ENCODE measurements around the gene SIVA1. TPM values are rescaled to one million over a fixed set of nuclear protein-coding genes. Genes with fewer than 3 reads are reported as not detected.
A peak's percentile ranks its signal among the peaks of the same experiment; 100 is the strongest.
"Not testable (repeated sequence)": the region's sequence is repeated elsewhere in the genome, so short reads cannot be mapped to it uniquely, and the experiment has no call there.

Gene SIVA1
- total RNA-seq, 2 donors from 2014 or later = 137 to 238 TPM

DNA sequence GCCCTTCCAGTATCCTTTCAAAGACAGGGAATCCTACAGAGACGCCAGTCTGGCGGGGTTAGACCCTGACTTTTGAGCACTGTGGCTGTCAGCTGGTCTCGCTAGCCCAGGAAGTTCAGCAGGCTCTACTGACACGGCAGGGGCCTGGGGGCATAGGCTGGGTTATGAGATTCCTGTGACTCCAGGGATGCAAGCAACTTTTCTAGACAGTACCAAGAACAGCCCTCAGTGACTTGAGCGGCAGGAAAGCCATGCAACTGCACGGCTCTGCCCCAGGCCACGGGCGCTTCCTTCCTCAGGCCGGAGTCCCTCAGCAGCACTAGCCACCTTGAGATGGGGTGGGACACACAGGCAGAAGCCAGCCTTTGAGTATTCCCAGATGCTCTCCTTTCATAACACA is 5.1 kb upstream of the SIVA1 start:
- TF ChIP-seq, protein P1, sequence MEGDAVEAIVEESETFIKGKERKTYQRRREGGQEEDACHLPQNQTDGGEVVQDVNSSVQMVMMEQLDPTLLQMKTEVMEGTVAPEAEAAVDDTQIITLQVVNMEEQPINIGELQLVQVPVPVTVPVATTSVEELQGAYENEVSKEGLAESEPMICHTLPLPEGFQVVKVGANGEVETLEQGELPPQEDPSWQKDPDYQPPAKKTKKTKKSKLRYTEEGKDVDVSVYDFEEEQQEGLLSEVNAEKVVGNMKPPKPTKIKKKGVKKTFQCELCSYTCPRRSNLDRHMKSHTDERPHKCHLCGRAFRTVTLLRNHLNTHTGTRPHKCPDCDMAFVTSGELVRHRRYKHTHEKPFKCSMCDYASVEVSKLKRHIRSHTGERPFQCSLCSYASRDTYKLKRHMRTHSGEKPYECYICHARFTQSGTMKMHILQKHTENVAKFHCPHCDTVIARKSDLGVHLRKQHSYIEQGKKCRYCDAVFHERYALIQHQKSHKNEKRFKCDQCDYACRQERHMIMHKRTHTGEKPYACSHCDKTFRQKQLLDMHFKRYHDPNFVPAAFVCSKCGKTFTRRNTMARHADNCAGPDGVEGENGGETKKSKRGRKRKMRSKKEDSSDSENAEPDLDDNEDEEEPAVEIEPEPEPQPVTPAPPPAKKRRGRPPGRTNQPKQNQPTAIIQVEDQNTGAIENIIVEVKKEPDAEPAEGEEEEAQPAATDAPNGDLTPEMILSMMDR (IDR thresholded peaks at IDR 0.05) = no peak
- Histone ChIP-seq H3K27me3 (no peaks in the 10 kb centered on the region), H3K27ac (peak overlapping the region; percentile 46 to 48), H3K4me3 (no peak overlapping the region), H3K9me3 (no peaks in the 10 kb centered on the region), H3K4me1 (peaks cover 0 to 6% of the 10 kb centered on the region in 2 donors), H3K36me3 (peaks cover 22% of the 10 kb centered on the region)
- DNase-seq (ENCODE audit: low spot score) = no peak

DNA sequence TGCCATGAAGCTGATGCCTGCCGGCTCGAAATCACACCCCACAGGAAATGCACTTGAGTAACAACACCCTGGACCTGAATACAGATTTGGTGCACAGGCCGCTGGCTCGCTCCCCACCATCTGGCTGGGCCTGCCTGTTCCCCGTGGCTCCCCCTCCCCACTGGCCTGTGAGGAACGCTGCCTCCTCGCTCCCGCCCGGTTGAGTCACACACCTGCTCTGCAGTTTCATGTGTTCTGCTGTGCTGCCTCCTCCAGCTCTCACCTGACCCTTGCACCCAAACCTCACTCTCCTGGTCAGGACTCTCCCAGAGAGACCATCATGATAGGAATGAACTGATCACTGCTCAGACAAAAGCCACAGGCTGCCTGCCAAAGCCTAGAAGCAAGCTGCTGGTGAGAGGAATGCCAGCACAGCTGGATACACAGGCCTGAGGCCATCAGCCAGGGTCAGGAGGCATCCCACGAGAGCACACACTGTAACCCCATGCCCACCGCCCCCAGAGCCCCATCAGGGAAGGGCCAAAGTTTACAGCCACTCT is 3.8 kb upstream of the SIVA1 start:
- no peak for DNase-seq (ENCODE audit: low spot score)
- Histone ChIP-seq H3K4me1 (peaks cover 0 to 14% of the 10 kb centered on the region in 2 donors), H3K27ac (peak overlapping the region in 1 of 2 donors; percentile 5)

DNA sequence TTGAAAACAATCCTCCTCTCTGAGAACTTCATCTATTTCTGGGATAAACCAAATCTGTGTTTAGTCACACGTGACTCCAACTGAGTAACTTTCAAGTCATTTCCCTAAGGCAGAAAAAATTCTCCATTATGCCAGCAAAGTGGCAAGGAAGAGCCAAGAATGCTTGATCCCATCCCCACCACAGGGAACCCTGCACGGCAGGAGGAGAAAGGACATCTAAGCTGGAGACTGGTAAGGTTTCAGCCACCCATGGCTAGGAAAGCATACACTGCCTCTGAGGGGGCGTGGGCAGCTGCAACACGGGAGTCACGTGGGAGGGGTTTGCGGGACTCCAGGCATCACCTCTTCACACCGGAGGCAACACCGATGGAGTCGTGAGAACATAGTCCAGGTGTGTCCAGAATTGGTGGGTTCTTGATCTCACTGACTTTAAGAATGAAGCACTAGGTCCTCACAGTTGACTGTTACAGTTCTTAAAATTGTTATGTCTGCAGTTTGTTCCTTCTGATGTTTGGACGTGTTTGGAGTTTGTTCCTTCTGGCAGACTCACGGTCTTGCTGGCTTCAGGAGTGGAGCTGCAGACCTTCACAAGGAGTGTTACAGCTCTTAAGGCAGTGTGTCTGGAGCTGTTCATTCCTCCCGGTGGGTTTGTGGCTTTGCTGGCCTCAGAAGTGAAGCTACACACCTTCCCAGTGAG is 2.7 kb upstream of the SIVA1 start:
- Histone ChIP-seq H3K27ac (no peak overlapping the region), H3K4me3 (no peak overlapping the region), H3K4me1 (peaks cover 0 to 25% of the 10 kb centered on the region in 2 donors), H3K9me3 (no peaks in the 10 kb centered on the region), H3K27me3 (no peaks in the 10 kb centered on the region), H3K36me3 (peaks cover 3% of the 10 kb centered on the region)
- no peak for DNase-seq (ENCODE audit: low spot score)
- TF ChIP-seq, protein P1 (IDR thresholded peaks at IDR 0.05) = no peak

More for the DNA sequence above, 3.8 kb upstream of the SIVA1 start:
- Histone ChIP-seq H3K36me3 (peaks cover 10% of the 10 kb centered on the region), H3K27me3 (no peaks in the 10 kb centered on the region), H3K9me3 (no peaks in the 10 kb centered on the region), H3K4me3 (no peak overlapping the region)
- TF ChIP-seq, protein P1 (IDR thresholded peaks at IDR 0.05) = no peak

DNA sequence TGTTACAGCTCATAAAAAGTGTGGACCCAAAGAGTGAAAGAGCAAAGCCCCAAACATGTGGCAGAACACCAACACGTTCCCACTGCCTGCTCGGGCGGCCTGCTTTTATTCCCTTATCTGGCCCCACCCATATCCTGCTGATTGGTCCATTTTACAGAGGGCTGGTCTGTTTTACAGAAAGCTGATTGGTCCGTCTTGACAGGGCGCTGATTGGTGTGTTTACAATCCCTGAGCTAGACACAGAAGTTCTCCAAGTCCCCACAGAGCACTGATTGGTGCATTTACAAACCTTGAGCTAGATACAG is 2.2 kb upstream of the SIVA1 start:
- not testable (repeated sequence) for DNase-seq (ENCODE audit: low spot score); H3K27me3 ChIP-seq; H3K36me3 ChIP-seq; H3K4me3 ChIP-seq; H3K27ac ChIP-seq; H3K9me3 ChIP-seq
- H3K4me1 ChIP-seq = peaks cover 0 to 27% of the 10 kb centered on the region in 2 donors

DNA sequence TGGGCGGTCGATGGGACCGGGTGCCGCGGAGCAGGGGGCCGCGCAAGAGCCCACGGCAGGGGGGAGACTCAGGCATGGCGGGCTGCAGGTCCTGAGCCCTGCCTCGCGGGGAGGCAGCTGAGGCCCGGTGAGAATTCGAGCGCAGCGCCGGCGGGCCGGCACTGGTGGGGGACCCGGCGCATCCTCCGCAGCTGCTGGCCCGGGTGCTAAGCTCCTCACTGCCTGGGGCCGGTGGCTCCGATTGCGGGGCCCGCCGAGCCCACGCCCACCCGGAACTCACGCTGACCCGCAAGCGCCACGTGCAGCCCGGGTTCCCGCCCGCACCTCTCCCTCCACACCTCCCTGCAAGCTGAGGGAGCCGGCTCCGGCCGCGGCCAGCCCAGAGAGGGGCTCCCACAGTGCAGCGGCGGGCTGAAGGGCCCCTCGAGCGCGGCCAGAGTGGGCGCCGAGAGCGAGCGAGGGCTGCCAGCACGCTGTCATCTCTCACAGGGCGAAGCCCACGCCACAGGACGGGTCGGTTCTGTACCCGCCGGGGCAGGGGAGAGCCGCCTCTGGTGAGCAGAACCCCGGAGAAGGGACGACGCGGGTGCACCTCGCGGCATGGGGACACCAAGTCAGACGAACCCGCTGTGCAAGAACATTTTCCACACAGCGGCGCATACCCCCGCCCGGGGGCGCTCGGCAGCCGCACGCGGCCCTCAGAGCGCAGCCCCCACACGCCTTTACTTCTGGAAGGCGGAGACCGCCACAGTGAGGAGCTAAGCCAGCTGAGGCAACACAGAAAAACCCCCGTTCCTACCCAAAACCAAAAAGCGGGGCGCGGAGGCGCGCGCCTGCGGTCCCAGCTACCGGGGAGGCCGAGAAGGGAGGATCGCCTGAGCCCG is 1.2 kb upstream of the SIVA1 start:
- peak overlapping the region; percentile 95 to 100 for H3K4me3 ChIP-seq

DNA sequence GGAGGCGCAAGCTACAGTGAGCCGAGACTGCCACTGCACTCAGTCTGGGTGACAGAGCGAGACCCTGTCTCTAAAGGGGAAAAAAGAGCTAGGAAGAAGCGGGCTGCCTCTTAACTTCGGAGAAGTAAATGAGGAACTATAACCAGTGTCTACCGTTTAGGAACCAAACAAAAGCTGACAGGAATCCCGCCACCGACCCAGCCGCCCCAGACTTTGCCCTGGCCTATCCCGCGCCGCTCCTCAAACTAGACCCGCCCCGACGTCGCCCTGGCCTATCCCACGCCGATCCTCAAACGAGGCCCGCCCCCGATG is 568 bp upstream of the SIVA1 start:
- no peak for DNase-seq (ENCODE audit: low spot score)
- Histone ChIP-seq H3K4me1 (peaks cover 0 to 27% of the 10 kb centered on the region in 2 donors), H3K27ac (peak overlapping the region; percentile 87), H3K4me3 (peak overlapping the region; percentile 95 to 100), H3K36me3 (peaks cover 16% of the 10 kb centered on the region), H3K27me3 (no peaks in the 10 kb centered on the region), H3K9me3 (no peaks in the 10 kb centered on the region)
- TF ChIP-seq, protein P1 (IDR thresholded peaks at IDR 0.05) = no peak

More for the DNA sequence above, 1.2 kb upstream of the SIVA1 start:
- no peaks in the 10 kb centered on the region for H3K27me3 ChIP-seq
- DNase-seq (ENCODE audit: low spot score) = no peak
- no peaks in the 10 kb centered on the region for H3K9me3 ChIP-seq
- peaks cover 10% of the 10 kb centered on the region for H3K36me3 ChIP-seq
- TF ChIP-seq, protein P1 (IDR thresholded peaks at IDR 0.05) = no peak
- peaks cover 0 to 27% of the 10 kb centered on the region in 2 donors for H3K4me1 ChIP-seq
- peak overlapping the region; percentile 87 for H3K27ac ChIP-seq
